Activated gamma-delta T cell treated with anti-CD3 and anti-CD28 coated beads, Interleukin-2, amount 50 U/mL, for 16 hours (primary cell): Measurements from ENCODE around the gene GOLGA8N.
"Not testable (repeated sequence)": the region's sequence is repeated elsewhere in the genome, so short reads cannot be mapped to it uniquely, and the experiment has no call there.

Experiments
- DNase-seq: peaks from one replicate; pipeline ENCODE4 v3.0.0-alpha.2; 2020; ENCODE audit warnings: low read depth

The GOLGA8N gene

DNA sequence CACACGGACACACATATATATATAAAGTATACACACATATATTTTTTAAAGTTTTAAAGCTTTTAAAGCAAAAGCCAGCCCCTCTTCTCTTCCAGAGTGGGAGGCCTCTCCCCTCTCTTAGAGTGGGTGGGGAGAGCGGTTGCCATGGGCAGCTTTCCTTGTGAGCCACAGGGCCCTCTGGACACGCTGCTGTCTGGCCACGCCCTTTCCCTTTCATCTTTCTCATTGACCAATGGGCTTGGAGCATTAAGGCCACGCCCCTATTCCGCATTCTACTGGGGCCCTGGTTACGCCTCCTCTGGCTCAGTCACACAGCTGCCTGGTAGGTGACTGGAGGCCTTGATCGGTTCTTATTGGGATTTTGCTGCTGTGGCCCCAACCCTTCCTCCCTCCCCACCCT lies at the start of gene GOLGA8N:
TSS of gene GOLGA8N (plus strand) at position 306 of the 400 bp plus-strand sequence.
- not testable (repeated sequence) for DNase-seq

DNA sequence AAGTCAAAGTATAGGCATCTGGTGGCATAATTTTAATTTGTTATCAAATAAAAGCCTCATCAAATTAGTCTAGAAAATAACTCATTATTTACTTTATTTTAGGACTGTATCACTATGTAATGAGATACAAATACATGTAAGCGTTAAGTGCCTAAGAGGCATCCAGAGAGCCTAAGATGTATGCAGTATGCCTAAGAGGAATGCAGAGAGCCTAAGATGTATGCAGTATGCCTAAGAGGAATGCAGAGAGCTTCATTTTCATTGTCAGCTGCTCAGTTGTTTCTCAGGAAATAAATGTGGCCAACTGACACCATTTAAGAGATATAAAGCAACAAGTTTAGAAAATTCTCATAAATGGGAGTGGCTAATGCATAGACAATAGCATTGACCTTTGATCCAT lies 49.8 kb upstream of the GOLGA8N start:
- not testable (repeated sequence) for DNase-seq

DNA sequence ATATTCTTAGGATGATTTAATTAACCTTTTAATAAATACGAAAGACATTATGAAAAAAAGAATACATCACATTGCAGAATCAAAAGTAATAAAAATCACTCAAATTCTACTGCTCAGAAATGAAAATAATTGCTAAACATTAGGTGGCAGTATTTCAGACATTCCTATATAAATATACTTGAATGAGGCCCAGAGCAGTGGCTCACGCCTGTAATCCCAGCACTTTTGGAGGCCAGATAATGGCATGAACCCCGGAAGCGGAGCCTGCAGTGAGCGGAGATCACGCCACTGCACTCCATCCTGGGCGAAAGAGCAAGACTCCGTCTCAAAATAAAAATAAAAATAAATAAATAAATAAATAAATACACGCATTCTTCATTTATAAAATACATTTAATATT lies 48.1 kb upstream of the GOLGA8N start:
- not testable (repeated sequence) for DNase-seq

DNA sequence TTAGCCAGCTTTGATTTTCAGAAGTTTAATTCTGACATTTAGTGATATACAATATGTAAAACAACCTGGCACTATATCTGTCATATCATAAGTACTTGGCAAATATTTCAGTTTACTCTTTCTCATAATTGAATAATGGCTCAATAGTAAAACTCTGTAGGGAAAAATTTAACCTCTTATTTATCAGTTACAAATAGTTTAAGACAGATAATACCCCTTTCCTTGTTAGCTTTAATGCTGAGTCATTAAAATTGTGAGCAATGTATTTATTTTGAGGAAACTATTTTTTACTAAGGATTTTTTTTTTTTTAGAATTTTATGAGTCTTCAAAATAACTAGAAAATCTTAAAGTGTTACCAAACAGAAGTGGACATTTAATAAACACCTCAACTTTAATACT lies 38.7 kb upstream of the GOLGA8N start:
- not testable (repeated sequence) for DNase-seq

DNA sequence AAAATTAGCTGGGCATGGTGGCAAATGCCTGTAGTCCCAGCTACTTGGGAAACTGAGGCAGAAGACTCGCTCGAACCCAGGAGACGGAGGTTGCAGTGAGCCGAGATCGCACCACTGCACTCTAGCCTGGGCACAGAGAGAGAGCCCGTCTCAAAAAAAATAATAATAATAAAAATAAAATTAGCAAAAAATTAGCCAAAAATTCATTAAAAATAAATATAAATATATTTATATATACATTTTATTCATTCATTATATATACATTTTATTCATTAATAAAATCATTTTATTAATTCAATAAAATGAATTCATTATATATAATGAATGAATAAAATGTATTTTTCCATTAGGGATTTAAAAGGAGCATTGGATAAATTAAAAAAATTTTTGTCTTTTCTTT lies 31.1 kb upstream of the GOLGA8N start:
- not testable (repeated sequence) for DNase-seq

DNA sequence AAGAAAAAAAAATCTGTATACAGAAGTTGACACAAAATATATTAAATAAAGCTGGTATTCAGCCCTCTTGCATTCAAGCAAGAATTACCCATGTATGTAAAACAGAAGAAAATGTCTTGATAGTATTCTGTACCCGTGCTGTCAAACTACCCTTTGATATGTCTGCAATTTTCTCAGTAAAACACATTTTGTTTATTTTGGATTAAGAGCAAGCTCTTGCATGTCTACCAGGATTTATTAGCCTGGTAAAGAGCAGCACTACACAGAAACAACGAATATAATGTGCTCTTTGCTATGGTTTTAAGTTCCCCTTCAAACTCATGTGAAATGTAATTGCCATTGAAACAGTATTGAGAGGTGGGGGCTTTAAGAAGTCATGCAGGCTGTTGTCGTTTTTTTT lies 24.3 kb upstream of the GOLGA8N start:
- not testable (repeated sequence) for DNase-seq

DNA sequence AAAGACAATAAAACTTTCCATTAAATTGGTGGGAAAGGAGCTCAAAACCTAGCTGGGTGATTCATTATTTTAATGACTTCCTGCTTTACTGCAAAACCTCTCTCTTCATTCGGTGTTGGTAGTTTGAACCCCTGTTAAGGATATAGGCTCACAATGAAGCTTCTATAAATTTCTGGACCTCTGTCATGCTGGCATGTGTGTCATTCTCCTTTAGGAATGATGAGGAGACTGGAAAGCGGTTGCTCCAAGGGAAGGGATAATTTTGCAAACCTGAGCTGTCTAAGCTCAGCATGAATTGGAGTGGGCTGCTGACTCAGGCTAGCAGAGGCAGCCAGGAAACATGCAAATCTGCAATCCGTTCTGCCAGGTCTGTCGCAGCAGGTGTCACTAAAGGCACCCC lies 14.8 kb upstream of the GOLGA8N start:
- not testable (repeated sequence) for DNase-seq

DNA sequence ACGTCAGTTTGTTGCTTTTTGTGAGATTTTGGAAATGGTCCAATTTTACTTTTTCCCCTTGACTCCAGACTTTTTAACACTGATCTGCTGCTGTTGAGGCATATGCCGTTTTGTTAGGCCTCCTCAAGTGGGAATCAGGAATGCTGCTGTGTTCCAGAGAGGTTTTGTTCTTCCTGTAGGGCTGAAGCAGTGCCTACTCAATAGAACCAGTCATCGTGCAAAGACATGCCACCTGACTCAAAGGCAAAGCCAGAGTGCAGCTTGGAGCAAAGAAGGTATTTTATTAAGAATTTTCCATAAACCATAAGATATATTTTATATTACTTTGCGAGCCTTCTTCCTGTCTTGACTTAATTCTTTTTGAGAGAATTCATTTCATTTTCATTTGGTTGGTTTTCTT lies 7.4 kb upstream of the GOLGA8N start:
- not testable (repeated sequence) for DNase-seq

DNA sequence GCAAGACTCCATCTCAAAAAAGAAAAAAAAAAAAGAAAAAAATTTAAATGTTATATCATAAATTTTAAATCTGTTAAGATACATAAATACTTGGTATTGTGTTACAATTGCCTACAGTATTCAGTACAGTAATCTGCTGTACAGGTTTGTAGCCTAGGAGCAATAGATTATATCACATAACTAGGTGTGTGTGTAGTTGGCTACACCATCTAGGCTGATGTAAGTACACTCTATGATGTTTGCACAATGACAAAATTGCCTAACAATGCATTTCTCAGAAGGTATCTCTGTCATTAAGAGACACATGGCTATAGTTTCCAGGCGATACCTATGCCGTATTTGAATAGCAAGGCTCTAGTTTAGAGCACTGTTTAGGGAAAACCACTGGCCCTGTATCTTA lies 16.3 kb downstream of the GOLGA8N start:
- not testable (repeated sequence) for DNase-seq

DNA sequence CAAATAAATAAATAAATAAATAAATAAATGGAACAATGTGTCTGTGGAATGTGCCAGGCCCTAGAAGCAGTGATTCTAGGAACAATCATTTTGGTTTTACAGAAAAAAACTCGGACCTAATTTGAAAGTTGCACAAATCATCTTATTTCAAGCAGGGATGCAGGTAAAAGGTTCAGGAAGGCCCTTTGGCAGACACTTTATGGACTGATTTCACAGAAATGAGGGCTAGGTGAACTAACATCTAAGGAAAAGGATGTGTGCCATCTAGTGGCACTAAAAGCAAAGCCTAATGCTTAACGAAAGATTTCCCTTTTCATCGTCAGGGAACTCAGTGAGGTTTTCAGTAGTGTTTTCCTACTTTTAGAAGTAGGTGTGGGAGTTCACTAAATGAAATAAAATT lies 17.5 kb downstream of the GOLGA8N start:
- not testable (repeated sequence) for DNase-seq

DNA sequence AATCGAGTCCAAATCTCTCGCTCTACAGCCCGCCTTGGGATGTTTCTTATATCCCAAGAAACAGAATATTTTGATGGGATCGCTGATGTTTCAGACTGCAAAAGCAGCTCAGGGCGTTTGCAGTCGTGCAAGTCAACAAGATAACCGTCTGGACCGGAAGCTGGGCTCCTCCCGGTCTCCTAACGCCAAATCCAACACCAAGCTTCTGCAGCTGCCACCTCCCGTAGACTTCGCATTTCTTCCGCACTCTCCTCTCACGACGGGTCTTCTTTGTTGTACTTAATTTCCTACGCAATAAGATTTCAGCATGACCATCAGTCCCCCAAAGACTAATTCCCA lies 21.4 kb downstream of the GOLGA8N start:
- not testable (repeated sequence) for DNase-seq

DNA sequence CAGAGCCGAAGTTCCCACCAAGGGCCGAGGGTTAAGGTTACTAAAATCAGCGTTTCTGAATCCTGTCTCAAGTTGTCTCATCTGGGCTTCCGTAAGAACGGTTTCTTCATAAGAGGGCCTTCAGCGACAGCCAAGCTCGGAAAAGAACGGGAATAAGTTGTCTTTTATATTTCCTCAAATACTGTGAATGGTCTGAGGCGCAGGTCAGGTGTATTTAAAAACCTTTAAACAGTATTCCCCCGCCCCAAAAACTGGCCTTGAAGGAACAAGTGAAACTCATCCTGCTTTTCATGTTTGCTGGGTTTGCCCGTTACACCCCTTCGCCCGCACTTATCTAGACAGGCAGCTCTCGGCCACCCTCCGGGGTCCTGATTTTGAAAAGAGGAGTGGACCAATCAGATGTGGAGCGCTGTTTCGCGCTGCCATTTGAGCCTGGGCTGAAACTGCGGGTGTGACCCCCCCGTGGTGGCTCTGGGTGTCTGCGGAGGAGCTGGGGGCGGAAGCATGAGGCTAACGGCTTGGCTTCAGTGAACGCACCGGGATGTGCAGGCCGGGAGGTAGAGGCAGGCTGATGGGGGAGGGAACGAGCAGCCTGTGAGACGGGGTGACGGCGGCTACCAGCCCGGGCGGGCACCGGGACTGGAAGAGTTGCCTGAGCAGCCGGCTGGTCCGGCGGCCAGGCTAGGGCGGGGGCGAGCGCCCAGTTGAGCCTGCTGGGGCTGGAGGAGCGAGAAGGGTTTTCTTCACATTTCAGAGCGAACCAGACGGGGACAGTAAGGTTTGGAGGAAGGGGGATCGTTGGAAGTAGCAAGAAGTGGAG lies 22.0 kb downstream of the GOLGA8N start, which contains the start of gene ARHGAP11A:
TSS of gene ARHGAP11A (plus strand) at position 454 of the 820 bp plus-strand sequence. CDS start 708 bp downstream, outside the sequence.
- DNase-seq = peak; percentile 73

DNA sequence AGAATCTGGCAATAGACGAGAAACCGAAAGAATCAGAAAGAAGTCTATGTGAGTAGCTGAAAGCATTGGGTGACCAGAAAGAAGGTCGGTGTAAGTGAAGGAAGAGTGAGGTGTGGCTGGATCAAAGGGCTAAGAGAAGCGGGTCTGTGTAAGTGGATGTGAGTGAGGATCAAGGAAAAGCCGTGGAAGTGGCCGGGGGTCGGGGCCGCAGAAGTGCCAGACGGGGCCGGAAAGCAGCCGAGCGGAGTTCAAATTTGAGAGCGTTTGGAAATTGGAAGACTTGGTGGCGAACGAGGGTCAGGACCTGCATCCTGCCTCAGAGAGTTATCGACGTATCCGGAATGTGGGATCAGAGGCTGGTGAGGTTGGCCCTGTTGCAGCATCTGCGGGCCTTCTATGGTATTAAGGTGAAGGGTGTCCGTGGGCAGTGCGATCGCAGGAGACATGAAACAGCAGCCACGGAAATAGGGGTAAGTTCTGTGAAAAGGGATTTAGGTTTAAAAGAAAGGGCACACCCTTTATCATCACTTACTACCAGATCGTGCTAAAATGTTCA lies 22.7 kb downstream of the GOLGA8N start:
- not testable (repeated sequence) for DNase-seq

DNA sequence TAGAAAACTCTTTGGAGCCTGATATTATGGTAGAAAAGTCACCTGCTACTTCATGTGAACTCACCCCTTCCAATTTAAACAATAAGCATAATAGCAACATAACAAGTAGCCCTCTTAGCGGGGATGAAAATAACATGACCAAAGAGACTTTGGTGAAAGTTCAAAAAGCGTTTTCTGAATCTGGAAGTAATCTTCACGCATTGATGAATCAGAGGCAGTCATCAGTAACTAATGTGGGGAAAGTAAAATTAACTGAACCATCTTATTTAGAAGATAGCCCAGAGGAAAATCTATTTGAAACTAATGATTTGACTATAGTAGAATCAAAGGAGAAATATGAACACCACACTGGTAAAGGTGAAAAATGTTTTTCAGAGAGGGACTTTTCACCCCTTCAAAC lies 43.2 kb downstream of the GOLGA8N start:
- no peak for DNase-seq

DNA sequence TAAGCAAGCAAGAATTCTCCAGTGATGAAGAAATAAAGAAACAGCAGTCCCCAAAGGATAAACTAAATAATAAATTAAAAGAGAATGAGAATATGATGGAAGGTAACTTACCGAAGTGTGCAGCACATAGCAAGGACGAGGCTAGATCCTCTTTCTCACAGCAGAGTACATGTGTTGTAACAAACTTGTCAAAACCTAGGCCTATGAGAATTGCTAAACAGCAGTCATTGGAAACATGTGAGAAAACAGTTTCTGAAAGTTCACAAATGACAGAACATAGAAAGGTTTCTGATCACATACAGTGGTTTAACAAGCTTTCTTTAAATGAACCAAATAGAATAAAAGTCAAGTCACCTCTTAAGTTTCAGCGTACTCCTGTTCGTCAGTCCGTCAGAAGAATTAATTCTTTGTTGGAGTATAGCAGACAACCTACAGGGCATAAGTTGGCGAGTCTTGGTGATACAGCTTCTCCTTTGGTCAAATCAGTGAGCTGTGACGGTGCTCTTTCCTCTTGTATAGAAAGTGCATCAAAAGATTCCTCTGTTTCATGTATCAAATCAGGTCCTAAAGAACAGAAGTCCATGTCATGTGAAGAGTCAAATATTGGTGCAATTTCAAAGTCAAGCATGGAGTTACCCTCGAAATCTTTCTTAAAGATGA lies 43.8 kb downstream of the GOLGA8N start:
- DNase-seq = no peak

DNA sequence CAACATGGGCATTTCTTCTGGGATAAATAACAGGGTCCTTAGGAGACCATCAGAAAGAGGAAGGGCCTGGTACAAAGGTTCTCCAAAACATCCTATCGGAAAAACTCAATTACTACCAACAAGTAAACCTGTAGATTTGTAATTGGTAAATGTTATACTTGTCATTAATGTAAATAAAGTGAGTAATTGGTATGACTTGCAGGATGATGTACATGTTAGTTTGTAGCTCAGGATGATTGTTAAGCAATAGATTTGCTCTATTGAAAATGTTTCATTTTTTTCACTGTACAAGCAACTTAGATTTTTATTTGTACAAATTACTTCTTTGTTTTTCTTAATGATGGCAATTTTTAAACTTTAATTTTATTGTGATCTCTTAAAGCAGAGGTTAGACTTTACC lies 44.4 kb downstream of the GOLGA8N start:
- no peak for DNase-seq

DNA sequence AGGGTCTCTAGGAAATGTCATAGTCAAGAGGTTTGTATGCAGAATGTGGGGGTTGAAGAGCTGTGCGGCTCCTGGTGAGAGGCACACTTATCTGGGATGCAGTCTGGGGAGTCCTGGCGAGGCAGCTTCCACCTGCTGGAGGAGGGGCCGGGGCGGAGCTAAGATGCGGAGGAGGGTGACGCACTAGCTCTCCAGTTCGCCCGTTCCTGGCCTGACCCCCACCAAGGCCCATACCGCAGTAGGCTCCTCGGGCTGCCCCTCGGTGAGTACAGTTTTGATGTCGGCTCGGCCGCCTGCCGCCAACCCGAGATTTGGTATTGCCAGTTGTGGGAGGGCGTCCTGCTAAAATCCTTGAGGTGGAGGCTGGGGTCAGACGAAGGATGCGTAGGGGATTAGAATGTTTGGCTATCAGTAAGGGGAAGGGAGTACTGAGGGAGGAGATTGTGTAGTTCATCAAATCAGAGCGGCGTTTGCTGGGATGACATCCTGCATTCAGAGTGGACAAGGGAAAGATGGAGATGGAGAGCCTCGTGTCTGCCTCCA lies 48.3 kb downstream of the GOLGA8N start, which contains the start of gene SCG5:
TSS of gene SCG5 (plus strand) at position 194 of the 543 bp plus-strand sequence. CDS start 1,883 bp downstream, outside the sequence.
- DNase-seq = no peak

DNA sequence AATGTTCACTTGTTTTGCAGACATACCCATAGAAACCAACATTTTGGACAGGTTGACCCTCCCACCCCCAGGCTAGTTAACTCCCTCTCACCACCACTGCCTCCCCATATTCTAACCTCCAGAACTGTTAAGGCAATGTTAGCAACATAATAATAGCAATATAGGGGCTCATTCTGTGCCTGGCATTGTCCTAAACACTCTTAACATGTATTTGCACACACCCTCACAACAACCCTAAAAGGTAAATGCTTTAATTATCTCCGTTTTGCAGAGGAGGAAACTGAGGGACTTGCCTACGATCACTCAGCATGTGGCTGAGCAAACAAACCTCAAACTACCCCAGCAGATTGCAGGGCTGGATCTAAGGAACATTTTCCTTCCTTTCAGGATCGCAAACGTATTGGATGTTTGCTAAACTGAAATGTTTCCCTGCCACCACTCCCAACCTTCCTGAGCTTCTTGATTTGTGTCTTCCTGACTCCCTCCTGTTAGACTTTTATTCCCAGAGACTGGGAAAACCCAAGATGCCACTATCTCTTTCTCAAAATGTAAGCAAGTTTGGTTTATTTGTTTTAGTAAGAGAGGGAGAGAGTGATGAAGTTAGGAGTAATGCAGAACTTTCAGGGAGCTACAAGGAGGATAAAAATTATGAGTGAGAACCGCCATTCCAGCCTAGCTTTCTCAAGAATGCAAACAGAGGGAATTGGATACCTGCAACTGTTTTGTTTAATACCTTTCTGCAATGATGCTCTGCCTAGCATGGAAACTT lies 49.6 kb downstream of the GOLGA8N start:
- DNase-seq = no peak

DNA sequence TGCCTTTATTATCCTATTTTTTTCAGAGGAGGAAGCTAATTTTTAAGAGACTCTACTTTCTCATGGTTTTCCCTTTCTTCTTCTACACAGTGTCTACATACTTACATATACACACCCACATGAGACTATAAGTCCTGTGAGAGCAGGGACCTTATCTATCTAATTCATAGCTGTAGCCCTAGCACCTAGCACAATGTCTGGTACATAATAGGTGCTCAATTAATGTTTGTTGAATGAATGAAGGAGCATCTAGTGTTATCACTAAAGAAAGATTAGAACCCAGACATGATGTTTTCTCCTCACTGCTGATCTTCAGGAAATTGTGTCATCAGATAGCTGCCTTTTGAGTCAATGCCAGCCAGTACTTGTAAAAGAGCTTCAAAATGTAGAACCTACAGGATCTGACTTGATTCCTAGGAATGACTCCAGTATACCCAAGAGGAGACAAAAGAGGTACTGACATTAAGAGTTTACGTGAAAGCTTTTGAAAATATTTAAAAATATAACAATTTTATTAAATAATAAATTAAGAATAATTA lies 50.7 kb downstream of the GOLGA8N start:
- DNase-seq = no peak

DNA sequence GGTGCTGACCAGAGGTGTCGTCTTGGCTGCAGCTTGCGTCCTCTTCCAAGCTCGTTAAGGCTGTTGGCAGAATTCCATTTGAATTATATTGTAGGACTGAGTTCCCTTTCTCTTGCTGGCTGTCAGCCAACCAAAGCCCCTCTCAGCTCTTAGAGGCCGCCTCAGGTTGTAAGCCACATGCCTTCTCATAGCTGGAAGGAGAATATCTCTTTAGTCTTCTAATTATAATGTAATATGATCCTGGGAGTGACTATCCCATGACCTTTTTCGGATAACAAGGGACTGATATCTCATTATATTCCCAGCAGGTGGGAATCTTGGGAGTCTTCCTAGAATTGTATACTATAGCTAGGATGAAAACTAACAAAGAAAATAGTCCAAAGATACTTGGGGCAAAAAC lies 53.0 kb downstream of the GOLGA8N start:
- DNase-seq = no peak

DNA sequence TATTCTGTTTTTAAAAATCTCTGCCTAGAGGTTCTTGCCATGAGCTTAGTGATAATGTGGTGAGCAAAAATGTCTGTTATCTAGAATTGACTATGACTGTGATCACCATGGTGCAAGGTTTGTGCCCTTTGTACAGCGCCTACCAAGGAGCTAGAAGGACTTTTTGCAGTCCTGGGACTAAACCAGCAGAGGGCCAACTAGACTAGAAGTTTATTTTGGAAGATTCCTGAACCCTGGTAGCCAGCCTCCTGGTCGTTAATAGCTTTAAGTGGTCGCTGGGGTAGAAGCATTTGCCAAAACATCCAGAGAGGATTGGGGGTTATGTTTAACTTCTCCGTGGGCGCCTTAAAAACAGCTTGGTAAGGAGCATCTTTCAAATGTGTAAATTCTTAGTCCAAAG lies 56.1 kb downstream of the GOLGA8N start:
- DNase-seq = no peak
